ENCODE results near the gene CTSF. TPM values are rescaled to one million over a fixed set of nuclear protein-coding genes. Genes with fewer than 3 reads are reported as not detected.
"Not testable (repeated sequence)": the region's sequence is repeated elsewhere in the genome, so short reads cannot be mapped to it uniquely, and the experiment has no call there.

The CTSF gene
- total RNA-seq, 1 experiment from 2014 or later: 28.7 TPM

GRCh38 chr11:66546368-66546965, 21.9 kb downstream of the CTSF start, which contains the start of gene ACTN3:
TSS of gene ACTN3 (plus strand) at chr11:66546903. CDS start at chr11:66546938, 35 bp downstream.
- in situ Hi-C loops (cut with HindIII; ENCODE audit: low pct_unique_long_range_greater_than_20kb, low sequenced_read_pairs): no loop called here
- Histone ChIP-seq H3K4me1 (ENCODE audit: control insufficient read depth, insufficient read depth, low read length) (peaks cover 9% of the 10 kb centered on the region), H3K4me3 (ENCODE audit: low read depth in 2 of 2, low read length in 2 of 2) (peak within 1 kb of the TSS; percentile 87 to 92), H3K27ac (ENCODE audit: low read length) (peak within 1 kb of the TSS; percentile 83), H3K9me3 (ENCODE audit: control insufficient read depth, insufficient read depth, low read depth, low read length) (no peaks in the 10 kb centered on the region), H3K36me3 (ENCODE audit: control insufficient read depth, insufficient read depth, low read length) (no peaks in the 10 kb centered on the region), H3K27me3 (ENCODE audit: control insufficient read depth, insufficient read depth, low read length) (no peaks in the 10 kb centered on the region)
- no TSS peak for BruUV-seq (replicated peaks)
- intact Hi-C loops (cut with micrococcal nuclease; ENCODE audit: unreplicated experiment): no loop called here
- POLR2A ChIA-PET: interaction anchor here (0.5 to 1.0 kb wide), 4 partner anchors 9 to 30 kb away, joined by 3 to 5 read pairs (median 4); no protein-coding TSS in a partner anchor
- ATAC-seq (peak; percentile 11), DNase-seq (ENCODE audit: low read depth, low spot score) (no peak)
- CTCF ChIA-PET: interaction anchor here (0.6 kb wide), 2 partner anchors 80 to 138 kb away, joined by 4 to 6 read pairs; partner anchors contain the start of gene PELI3
- TF ChIP-seq, protein P1, sequence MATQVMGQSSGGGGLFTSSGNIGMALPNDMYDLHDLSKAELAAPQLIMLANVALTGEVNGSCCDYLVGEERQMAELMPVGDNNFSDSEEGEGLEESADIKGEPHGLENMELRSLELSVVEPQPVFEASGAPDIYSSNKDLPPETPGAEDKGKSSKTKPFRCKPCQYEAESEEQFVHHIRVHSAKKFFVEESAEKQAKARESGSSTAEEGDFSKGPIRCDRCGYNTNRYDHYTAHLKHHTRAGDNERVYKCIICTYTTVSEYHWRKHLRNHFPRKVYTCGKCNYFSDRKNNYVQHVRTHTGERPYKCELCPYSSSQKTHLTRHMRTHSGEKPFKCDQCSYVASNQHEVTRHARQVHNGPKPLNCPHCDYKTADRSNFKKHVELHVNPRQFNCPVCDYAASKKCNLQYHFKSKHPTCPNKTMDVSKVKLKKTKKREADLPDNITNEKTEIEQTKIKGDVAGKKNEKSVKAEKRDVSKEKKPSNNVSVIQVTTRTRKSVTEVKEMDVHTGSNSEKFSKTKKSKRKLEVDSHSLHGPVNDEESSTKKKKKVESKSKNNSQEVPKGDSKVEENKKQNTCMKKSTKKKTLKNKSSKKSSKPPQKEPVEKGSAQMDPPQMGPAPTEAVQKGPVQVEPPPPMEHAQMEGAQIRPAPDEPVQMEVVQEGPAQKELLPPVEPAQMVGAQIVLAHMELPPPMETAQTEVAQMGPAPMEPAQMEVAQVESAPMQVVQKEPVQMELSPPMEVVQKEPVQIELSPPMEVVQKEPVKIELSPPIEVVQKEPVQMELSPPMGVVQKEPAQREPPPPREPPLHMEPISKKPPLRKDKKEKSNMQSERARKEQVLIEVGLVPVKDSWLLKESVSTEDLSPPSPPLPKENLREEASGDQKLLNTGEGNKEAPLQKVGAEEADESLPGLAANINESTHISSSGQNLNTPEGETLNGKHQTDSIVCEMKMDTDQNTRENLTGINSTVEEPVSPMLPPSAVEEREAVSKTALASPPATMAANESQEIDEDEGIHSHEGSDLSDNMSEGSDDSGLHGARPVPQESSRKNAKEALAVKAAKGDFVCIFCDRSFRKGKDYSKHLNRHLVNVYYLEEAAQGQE (IDR thresholded peaks at IDR 0.05; ENCODE audit: insufficient read depth in 1 of 2, low read depth in 2 of 2, low read length in 1 of 2): no peak
- no peak for TF ChIP-seq SIN3A (IDR thresholded peaks at IDR 0.05; ENCODE audit: borderline replicate concordance, insufficient read depth, low read depth, low read length)
- TF ChIP-seq TCF7L2 (IDR thresholded peaks at IDR 0.05; ENCODE audit: low read depth, low read length): no peak
- TF ChIP-seq, protein P2, sequence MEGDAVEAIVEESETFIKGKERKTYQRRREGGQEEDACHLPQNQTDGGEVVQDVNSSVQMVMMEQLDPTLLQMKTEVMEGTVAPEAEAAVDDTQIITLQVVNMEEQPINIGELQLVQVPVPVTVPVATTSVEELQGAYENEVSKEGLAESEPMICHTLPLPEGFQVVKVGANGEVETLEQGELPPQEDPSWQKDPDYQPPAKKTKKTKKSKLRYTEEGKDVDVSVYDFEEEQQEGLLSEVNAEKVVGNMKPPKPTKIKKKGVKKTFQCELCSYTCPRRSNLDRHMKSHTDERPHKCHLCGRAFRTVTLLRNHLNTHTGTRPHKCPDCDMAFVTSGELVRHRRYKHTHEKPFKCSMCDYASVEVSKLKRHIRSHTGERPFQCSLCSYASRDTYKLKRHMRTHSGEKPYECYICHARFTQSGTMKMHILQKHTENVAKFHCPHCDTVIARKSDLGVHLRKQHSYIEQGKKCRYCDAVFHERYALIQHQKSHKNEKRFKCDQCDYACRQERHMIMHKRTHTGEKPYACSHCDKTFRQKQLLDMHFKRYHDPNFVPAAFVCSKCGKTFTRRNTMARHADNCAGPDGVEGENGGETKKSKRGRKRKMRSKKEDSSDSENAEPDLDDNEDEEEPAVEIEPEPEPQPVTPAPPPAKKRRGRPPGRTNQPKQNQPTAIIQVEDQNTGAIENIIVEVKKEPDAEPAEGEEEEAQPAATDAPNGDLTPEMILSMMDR (IDR thresholded peaks at IDR 0.05): no peak
- no peak for TF ChIP-seq POLR2AphosphoS5 (IDR thresholded peaks at IDR 0.05; ENCODE audit: low read depth, low read length)

GRCh38 chr11:66545701-66546367, 22.6 kb downstream of the CTSF start, which contains the start of gene ZDHHC24:
TSS of gene ZDHHC24 (minus strand) at chr11:66546048. CDS start at chr11:66546003, 45 bp downstream.
- Histone ChIP-seq H3K36me3 (ENCODE audit: control insufficient read depth, insufficient read depth, low read length) (no peaks in the 10 kb centered on the region), H3K27me3 (ENCODE audit: control insufficient read depth, insufficient read depth, low read length) (no peaks in the 10 kb centered on the region), H3K4me3 (ENCODE audit: low read depth in 2 of 2, low read length in 2 of 2) (peak within 1 kb of the TSS; percentile 87 to 92), H3K9me3 (ENCODE audit: control insufficient read depth, insufficient read depth, low read depth, low read length) (no peaks in the 10 kb centered on the region), H3K27ac (ENCODE audit: low read length) (peak within 1 kb of the TSS; percentile 83), H3K4me1 (ENCODE audit: control insufficient read depth, insufficient read depth, low read length) (peaks cover 9% of the 10 kb centered on the region)
- BruUV-seq (replicated peaks): no TSS peak
- DNase-seq (ENCODE audit: low read depth, low spot score): peak; percentile 85
- TF ChIP-seq POLR2AphosphoS5 (IDR thresholded peaks at IDR 0.05; ENCODE audit: low read depth, low read length) (peak; percentile 87), TCF7L2 (IDR thresholded peaks at IDR 0.05; ENCODE audit: low read depth, low read length) (peak; percentile 40; the same call in 1 of the 2 replicates), SIN3A (IDR thresholded peaks at IDR 0.05; ENCODE audit: borderline replicate concordance, insufficient read depth, low read depth, low read length) (peak; percentile 94)
- TF ChIP-seq, protein P2 (IDR thresholded peaks at IDR 0.05): no peak
- peak; percentile 98 for ATAC-seq
- in situ Hi-C loops (cut with HindIII; ENCODE audit: low pct_unique_long_range_greater_than_20kb, low sequenced_read_pairs): no loop called here
- ChIA-PET POLR2A (interaction anchor here (0.5 to 1.0 kb wide), 5 partner anchors 9 to 544 kb away, joined by 3 to 5 read pairs (median 4); partner anchors contain the start of genes BANF1 and EIF1AD), CTCF (interaction anchor here (0.6 kb wide), 2 partner anchors 79 to 137 kb away, joined by 4 to 6 read pairs; partner anchors contain the start of gene PELI3)
- intact Hi-C loops (cut with micrococcal nuclease; ENCODE audit: unreplicated experiment): no loop called here

GRCh38 chr11:66544952-66545351, 23.5 kb downstream of the CTSF start:
- H3K9me3 ChIP-seq (ENCODE audit: control insufficient read depth, insufficient read depth, low read depth, low read length); DNase-seq (ENCODE audit: low read depth, low spot score); CTCF ChIA-PET; in situ Hi-C loops (cut with HindIII; ENCODE audit: low pct_unique_long_range_greater_than_20kb, low sequenced_read_pairs); ATAC-seq; H3K4me1 ChIP-seq (ENCODE audit: control insufficient read depth, insufficient read depth, low read length); H3K36me3 ChIP-seq (ENCODE audit: control insufficient read depth, insufficient read depth, low read length); intact Hi-C loops (cut with micrococcal nuclease; ENCODE audit: unreplicated experiment); POLR2A ChIA-PET; H3K27me3 ChIP-seq (ENCODE audit: control insufficient read depth, insufficient read depth, low read length): not testable (repeated sequence)
- peak overlapping the region; percentile 87 to 92 for H3K4me3 ChIP-seq (ENCODE audit: low read depth in 2 of 2, low read length in 2 of 2)
- peak overlapping the region; percentile 74 for H3K27ac ChIP-seq (ENCODE audit: low read length)
- TSS peak; percentile 87 for BruUV-seq (replicated peaks)

Measured in Panc1 (cell line).